Right hindlimb (tissue), 1 donor: Measurements from ENCODE around the gene UAP1L1.
"Not testable (repeated sequence)": the region's sequence is repeated elsewhere in the genome, so short reads cannot be mapped to it uniquely, and the experiment has no call there.

Source experiments
- DNase-seq: peaks from one replicate; pipeline ENCODE4 v3.0.0-alpha.2; 2018

The UAP1L1 gene, protein sequence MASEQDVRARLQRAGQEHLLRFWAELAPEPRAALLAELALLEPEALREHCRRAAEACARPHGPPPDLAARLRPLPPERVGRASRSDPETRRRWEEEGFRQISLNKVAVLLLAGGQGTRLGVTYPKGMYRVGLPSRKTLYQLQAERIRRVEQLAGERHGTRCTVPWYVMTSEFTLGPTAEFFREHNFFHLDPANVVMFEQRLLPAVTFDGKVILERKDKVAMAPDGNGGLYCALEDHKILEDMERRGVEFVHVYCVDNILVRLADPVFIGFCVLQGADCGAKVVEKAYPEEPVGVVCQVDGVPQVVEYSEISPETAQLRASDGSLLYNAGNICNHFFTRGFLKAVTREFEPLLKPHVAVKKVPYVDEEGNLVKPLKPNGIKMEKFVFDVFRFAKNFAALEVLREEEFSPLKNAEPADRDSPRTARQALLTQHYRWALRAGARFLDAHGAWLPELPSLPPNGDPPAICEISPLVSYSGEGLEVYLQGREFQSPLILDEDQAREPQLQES

GRCh38 chr9:137077010-137077747 lies at the start of gene UAP1L1:
Gene UAP1L1 (plus strand): TSS chr9:137077517. CDS start chr9:137077533, 16 bp downstream.
- peak; percentile 57 for DNase-seq

DNA sequence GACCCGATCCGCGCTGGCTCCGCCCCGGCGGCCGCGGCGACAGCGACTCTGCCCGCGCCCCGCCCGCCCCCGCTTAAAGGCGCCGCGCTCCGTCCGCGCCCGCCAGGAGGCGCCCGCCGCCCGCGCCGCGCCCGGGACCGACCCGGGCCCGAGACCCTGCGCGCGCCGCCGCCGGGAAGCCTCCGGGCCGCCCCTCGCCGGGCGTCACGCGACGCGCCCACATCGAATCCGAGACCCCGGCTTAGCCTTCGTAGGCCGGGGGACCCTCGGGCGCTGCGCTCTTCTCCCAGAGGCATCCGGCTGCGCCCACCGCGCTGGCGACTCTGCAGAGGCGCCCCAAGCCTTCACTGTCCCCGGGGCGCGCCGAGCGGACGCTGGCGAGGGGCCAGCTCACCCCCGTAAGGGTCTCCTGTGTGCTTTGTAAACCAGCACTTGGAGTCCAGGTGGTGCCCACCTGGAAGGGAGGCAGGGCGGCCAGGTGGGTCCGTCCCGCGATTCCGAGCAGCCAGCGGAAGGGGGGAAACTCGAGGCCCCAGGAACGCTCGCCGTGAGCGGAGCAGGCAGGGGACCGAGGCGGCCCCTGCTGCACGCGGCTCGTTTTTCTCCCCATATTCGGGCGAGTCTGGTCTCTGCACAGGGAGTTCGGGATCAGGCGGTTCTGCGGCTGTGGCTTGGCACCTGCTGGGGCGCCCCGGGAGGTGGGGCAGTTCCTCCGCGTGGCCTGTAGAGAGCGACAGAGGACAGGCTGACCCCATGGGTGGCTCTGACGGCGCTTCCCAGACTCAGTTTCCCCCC lies 48.9 kb upstream of the UAP1L1 start:
- peak; percentile 60 for DNase-seq

DNA sequence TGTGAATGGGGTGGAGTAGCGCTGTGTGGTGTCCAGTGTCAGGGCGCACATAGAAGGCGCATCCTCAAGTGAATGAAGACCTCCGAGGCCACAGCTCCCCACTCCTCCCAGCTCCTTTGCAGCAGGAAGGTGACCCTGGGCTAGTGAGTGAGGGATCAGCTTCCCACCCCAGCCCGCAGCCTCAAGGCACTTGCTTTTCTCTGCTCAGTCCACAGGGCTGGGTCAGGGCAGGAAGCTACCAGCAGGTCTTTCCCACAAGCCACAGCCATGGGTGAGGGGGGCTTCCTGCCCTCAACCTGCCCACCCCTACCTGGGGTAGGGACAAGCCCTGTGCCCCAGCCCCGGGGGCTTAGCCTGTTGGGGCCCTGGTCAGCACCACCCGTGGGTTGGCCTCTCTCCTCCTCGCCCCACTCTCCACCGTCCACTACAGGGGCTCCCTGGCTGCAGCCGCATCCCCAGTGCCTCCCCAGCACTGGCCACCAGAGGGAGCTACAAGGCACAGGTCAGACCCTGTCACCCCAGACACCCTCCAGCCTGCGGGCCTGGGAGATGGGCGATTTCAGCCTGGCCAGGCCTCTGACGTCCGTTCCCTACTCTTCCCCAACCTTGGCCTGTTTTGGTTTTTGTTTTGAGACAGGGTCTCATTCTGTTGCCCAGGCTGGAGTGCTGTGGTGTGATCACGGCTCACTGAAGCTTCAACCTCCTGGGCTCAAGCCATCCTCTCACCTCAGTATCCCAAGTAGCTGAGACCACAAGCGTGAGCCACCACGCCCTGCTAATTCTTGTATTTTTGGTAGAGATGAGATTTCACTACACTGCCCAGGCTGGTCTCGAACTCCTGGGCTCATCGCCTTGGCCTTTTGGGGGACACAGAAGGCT lies 48.0 kb upstream of the UAP1L1 start:
- DNase-seq = peak; percentile 73

GRCh38 chr9:137030006-137030405 lies 47.3 kb upstream of the UAP1L1 start:
- no peak for DNase-seq

GRCh38 chr9:137030538-137031527 lies 46.5 kb upstream of the UAP1L1 start:
- no peak for DNase-seq

DNA sequence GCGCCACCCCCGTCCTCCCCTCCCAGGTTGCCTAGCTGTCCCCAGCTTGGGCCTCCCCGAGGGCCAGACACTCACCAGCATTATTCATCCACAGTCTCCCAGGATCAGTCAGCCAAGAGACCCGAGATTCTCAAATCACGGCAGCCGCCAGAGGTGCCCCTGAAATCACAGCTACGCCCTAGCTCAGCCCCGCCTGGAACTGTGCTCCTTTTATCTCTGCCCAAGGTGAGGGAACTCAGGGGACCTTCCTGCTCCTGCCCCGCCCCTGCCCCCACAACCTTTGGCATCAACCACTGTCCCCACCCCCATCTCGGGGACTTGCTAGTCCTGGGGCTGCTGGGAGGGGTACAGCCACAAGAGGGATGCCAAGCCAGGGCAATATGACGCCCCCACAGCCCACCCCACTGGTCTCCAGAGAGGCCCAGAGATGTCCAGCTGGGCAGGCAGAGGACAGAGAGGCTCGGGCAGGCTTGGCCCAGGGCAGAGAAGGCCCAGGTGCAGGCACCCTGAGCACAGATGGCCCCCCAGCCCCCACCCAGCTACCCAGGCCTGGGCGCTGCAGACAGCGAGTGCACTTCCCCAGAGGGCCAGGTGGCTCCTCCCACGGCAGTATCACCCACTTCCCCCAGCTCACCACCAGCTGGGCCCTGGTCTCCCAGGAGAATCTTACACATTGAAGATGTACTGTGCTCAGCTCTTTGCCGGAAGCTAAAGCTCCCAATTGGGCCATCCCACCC lies 45.2 kb upstream of the UAP1L1 start, which contains the start of gene FUT7:
FUT7 (minus strand) TSS at position 185 of the 737 bp plus-strand sequence; CDS start at position 88, 97 bp downstream.
- no peak for DNase-seq

DNA sequence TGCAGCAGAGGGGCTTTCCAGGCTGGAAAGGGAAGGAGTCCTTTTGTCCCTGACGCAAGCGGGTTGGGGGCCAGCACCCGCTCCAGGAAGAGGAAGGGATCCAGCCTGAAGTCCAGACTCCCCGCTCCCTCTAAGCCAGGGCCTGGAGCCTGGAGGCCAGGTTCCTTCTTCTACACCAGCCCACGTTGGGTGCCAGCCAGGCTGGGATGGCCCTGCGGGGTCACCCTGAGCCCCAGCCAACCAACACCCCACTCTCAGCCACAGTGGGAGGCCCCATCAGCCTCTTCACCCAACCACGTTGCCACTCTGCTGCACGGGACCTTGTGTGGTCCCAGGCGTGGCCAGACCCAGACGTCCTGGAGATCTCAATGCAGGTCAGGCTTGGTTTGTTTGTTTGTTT lies 44.5 kb upstream of the UAP1L1 start:
- DNase-seq = no peak

GRCh38 chr9:137033481-137033880 lies 43.8 kb upstream of the UAP1L1 start:
- DNase-seq = not testable (repeated sequence)

- DNase-seq = no peak
These were observed 43.1 kb upstream of the UAP1L1 start for GRCh38 chr9:137034039-137034708.

GRCh38 chr9:137034709-137035506 lies 42.4 kb upstream of the UAP1L1 start:
- peak; percentile 87 for DNase-seq

GRCh38 chr9:137035507-137035834 lies 41.8 kb upstream of the UAP1L1 start:
- no peak for DNase-seq

- DNase-seq = no peak
These were observed 41.4 kb upstream of the UAP1L1 start for GRCh38 chr9:137035937-137036336.

DNA sequence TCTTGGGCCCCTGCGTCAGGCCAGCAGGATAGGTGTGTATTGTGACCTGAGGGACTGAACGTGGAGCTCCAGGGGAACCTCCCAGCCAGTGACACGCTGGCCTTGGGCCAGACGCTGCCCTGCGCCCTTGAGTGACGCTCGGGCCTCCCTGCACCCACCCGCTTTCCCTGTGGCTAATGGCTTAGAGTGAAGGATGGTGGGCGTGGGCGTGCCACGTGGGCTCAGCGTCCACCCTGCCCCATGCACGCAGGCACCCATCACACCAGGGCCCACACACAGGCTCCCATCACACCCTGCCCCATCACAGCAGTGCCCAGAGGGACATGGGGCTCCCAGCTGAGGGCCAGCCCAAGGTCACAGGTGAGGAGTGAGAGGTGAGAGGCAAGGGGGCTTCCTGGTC lies 40.3 kb upstream of the UAP1L1 start:
- DNase-seq = no peak

- no peak for DNase-seq
These were observed 39.8 kb upstream of the UAP1L1 start for GRCh38 chr9:137037483-137037882.

- no peak for DNase-seq
These were observed 38.4 kb upstream of the UAP1L1 start for GRCh38 chr9:137038916-137039315.

DNA sequence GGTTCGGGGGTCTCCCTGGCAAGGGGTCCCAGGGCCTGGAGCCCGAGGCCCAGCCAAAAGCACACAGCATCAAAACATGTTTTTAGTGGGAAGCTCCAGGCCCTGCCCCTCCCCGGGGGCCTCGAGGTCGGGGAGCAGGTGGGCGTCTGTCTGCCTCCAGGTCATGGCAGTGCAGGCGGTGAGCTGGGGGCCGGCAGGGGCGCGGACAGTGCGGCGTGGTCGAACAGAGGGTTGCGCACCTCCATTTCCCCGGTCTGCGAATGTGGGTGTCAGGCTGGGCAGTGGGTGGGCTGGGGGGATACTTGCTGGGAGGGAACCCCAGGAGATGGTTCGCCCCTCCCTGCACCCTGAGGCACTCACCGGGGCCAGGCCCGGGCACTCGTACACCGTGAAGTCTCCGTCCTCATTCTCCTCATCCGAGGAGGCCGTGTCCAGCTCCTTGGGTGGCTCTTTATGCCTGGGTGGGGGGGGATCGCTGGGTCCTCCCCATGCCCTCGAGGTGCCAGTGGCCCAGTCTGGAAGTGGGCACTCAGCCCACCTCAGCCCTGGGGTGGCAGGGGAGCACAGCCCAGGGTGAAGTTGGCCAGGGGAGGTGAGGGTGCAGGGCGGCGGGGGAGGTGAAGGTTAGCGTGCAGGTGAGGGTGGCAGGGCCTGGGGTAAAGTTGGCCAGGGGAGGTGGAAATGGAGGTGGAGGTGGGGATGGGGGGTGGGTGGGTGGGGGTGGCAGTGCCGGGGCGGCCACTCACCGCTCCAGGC lies 37.5 kb upstream of the UAP1L1 start:
- no peak for DNase-seq

DNA sequence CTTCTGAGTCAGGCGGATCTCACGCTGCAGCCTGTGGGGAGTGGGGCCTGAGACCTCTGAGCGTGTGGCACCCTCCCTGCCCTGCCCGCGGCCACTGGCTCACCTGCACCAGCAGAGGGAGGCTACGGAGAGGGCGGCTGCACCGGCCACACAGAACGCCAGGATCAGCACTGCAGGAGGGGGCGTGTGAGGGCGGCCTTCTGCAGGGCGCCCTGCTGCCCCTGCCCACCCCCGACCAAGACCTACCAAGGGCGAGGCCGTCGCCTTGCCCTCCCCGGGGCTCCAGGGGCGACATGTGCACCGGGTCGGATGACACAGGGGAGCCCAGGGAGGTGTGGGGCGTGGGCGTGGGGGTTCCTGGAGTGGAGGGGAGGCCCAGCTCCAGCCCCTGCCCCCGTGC lies 36.7 kb upstream of the UAP1L1 start:
- DNase-seq = no peak

DNA sequence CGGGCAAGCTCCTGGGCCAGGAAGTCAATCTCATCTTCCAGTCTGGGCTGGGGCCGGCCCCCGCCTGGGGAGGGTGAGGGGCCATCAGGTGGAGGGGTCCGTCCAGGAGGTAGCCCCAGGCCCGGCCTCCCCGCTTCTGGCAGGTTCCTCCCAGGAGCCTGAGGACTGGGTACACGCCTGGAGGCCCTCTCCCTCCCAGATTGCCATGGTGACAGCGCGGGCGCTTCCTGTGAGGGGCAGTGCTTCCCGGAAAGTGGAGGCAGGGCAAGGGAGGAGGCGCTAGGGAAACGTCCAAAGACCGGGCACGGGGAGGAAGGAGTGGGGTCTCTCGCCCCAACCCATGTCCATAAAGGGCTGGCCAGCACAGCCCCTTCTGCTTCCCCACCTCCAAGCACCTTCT lies 36.2 kb upstream of the UAP1L1 start:
- DNase-seq = no peak
